Measurements from ENCODE around the gene MBD3L2.

- TF ChIP-seq CTCF (conservative IDR thresholded peaks at IDR 0.05; ENCODE audit: low read length) (no peak), EZH2phosphoT487 (IDR thresholded peaks at IDR 0.05; ENCODE audit: borderline replicate concordance) (no peak)
These were observed 20.7 kb downstream of the MBD3L2 start for GRCh38 chr19:7069904-7070226.

Measured in Loucy (cell line).